Caki2 (cell line): ENCODE results near the gene GULP1. TPM values are rescaled to one million over a fixed set of nuclear protein-coding genes. Genes with fewer than 3 reads are reported as not detected.

Experiments
- DNase-seq: peaks from one replicate; pipeline ENCODE4 v3.0.0-alpha.2; 2015; ENCODE audit warnings: low read depth
- in situ Hi-C: cut with HindIII; loops from 2 replicates; pipeline ENCODE4 v1.10.0; 2016; ENCODE audit warnings: low sequenced_read_pairs, low pct_unique_long_range_greater_than_20kb, mixed read lengths
- total RNA-seq: library from RNA; depleted of rRNA; stranded (reverse); fragments of >200 nt; shearing (Covaris generic); gene quantifications from 2 replicates; pipeline ENCODE4 v1.2.3, GENCODE V29; 2014; ENCODE audit warnings: low replicate concordance

Gene GULP1
- total RNA-seq, 1 experiment from 2014 or later: 144 TPM

DNA sequence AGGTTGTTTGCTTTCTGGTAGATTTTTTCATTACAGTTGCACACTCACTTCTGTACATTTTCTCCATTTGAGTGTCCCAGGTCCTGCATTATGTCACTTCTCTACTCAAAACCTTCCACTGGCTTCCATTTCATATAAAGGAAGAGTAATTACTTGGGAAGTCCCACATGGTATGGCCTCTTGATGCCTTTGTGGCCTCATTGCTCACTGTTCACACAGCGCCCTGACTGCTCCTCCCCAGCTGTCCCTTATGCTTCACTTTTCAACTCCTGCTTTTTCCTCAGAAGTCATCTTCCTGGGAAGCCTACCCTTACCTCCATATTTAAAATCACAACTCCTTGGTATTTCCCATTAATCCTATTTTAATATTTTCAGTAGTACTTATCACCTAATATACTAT lies 24.7 kb downstream of the GULP1 start:
- DNase-seq: no peak
- in situ Hi-C loops: no loop called here

- no peak for DNase-seq
- in situ Hi-C loops: no loop called here
Measured at GRCh38 chr2:188316791-188317423, 25.2 kb downstream of the GULP1 start.

- no peak for DNase-seq
- in situ Hi-C loops: no loop called here
Measured at GRCh38 chr2:188318161-188318749, 26.6 kb downstream of the GULP1 start.

DNA sequence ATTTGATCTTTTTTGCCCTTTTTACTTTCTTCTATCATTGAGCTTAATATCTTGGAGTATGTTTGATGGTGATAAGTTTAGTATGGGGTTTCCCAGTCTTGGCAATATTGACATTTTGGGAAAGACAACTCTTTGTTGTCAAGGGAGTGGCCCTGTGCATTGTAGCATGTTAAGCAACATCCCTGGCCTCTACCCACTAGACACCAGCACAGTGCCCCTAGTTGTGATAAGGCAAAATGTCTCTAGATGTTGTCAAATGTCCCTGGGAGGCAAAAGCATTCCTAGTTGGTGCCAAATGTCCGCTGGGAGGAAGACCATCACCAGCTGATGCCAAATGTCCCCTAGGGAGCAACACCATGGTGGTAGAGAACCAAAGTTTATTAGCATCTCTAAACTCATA lies 28.2 kb downstream of the GULP1 start:
- DNase-seq: no peak
- in situ Hi-C loops: no loop called here

DNA sequence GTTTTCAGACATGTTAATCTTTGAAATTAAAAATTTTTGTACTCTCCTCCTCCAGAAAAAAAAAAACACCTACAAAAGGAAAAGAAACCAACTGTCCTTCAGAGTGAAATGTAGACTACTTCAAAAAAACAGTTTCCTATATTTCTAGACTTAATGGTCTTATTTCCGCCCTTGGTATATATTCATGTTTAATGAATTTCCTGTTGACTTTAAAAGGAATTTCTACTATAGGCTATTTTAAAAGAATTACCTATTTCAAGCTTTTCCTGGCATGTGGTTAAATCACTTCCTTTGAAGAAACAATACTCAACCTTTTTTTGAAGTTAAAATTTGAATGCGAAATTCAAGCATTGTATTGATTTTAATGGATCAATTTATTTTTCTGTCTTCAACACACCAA lies 29.2 kb downstream of the GULP1 start:
- DNase-seq: no peak
- in situ Hi-C loops: no loop called here

DNA sequence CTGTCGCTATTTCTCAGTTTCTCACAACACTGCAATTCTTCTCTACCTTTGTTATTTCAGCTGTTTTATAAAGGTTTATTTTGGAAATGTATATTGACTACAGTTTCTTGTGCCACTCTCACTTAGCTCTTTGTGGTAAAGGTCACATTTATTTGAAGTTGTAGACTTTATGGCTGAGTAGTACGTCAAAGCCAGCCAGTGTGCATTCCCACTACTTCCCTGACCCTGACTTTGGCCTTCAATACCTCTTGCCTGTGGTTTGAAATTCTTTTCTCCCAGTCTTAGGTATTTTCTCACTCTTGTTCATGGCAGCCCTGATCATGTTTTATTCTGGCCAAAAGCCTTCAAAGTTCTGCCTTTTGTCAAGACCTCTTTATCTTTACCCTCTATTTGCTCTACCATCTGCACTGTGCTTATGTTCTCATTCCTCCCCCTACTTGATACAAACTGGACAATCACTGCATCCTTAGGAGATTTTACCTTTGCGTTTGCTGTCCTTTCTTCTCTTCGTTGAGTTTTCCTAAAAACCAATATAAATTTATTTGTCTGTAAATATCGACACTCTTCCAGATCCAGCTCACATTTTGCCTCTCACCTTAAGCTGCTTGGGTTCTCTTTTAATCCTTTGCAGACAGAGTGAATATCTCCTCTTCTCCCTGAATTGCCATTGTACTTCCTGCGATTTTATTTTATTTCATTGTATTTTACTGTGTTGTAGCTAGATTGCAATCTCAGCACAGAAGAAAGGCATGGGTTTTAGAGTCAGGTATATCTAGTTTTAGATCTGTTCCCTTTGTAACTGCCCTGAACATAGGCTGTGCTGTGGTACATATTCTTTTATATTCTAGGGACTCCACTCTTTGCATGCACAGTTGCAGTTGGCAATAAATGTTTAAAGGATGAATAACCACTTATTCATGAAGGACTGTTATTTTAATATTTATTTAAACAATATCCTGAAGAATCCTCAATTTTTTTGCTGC lies 31.2 kb downstream of the GULP1 start:
- no peak for DNase-seq
- in situ Hi-C loops: no loop called here

DNA sequence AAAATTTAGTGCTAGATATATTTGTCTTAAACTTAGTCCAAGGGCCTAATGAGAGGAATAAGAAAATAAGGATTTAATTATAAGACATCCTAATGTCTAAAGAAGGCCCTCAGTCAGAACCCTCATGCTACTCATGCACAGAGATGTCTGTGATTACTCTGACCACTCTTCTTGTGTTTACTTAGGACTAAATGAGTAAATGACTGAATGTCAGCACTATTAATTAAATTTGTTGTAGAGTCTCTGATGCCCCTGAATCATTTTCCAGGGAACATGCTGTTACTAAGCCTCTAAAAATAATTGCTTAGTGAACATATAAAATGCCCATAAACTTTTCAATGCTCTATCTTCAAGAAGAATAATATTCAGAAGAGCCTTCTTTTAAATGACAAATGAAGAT lies 32.4 kb downstream of the GULP1 start:
- in situ Hi-C loops: no loop called here
- DNase-seq: no peak

- in situ Hi-C loops: no loop called here
- no peak for DNase-seq
Measured at GRCh38 chr2:188326290-188326668, 34.6 kb downstream of the GULP1 start.

GRCh38 chr2:188326669-188327301 lies 35.1 kb downstream of the GULP1 start:
- in situ Hi-C loops: no loop called here

DNA sequence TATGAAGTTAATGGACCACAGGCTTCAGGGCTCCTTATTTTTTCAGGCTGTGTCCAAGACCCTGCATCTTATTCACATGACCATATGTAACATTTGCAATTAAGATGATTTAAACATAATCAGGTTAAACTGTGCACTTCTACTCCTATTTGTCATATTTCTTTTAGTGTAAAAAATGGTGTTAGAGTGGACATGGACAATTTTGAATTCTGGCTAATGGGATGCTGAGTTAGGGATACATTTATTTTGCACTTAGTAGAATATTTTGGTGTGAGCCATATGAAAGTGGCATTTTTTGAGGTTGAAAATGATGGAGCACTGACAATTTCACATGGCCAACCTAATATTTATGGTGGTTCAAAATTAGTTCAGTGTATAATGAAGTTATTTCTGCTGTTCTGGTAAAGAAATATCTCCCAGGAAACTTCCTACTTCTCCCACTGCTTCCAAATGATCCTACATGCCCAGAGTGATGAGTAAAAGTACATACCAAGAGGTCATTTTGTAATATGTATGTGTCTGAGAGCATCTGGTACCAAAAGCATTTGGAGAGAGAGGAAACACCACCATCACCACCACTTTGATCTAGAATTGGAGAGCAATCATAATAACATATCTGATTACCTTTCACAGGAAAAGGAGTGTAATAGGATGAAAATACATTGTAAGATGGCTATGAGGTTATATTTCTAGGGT lies 36.0 kb downstream of the GULP1 start:
- in situ Hi-C loops: no loop called here

More at GRCh38 chr2:188326669-188327301, 35.1 kb downstream of the GULP1 start:
- DNase-seq: no peak

GRCh38 chr2:188328419-188328818 lies 36.7 kb downstream of the GULP1 start:
- DNase-seq: no peak
- in situ Hi-C loops: no loop called here

More for the DNA sequence above, 36.0 kb downstream of the GULP1 start:
- no peak for DNase-seq

GRCh38 chr2:188330316-188331053 lies 38.8 kb downstream of the GULP1 start:
- in situ Hi-C loops: no loop called here
- no peak for DNase-seq

DNA sequence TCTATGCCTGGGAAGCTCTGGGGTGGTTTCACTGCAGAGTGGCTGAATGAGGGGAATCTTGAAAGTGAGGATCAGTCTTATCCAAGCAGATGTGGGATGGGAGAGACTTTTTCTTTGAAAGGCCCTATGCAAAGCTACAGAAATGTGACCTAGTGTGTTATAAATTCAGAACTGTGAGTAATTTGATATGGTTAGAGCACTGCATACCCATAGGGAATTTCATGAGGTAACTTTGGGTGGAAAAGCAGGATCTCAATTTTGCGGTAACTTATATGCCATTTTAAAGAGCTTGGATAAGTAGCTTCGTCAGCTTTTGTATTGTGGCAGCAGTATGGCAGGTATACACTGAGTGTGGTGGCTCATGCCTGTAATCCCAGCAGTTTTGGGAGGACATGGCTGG lies 40.9 kb downstream of the GULP1 start:
- DNase-seq: no peak
- in situ Hi-C loops: no loop called here

GRCh38 chr2:188333751-188334524 lies 42.3 kb downstream of the GULP1 start:
- in situ Hi-C loops: no loop called here
- no peak for DNase-seq

DNA sequence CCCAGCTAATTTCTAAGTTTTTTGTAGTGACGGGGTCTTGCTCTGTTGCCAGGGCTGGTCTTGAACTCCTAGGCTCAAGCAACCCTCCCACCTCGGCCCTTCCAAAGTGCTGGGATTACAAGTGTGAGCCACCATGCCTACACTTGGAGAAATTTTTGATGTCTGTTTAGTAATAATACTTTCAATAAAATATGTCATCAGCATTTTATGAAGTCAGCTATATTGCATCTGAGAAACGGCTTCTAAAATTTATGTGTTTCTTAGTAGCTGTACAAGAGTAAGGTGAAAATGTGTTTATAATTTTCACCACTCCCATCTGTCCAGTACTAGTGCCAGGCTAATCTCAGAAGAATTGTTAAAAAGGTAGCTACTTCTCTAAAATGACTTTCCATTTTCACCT lies 46.8 kb downstream of the GULP1 start:
- in situ Hi-C loops: no loop called here
- no peak for DNase-seq

DNA sequence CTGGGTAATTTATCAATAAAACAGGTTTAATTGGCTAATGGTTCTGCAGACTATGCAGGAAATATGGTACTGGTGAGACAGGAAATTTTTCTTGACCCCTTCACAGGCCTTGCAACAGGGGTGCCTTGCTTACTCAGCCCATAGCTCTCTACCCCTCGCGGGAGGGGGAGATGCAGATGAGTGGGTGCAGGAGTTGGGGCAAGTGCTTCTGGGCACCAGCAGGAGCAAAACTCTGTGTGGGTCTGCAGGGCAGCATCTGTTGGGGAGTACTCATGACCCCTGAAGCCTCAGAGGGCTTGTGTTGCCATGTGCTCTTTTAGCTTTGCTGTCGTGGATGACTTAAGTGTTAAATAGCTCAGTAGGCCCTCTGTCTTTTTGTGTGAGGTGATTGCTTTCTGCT lies 48.6 kb downstream of the GULP1 start:
- in situ Hi-C loops: no loop called here
- DNase-seq: no peak

DNA sequence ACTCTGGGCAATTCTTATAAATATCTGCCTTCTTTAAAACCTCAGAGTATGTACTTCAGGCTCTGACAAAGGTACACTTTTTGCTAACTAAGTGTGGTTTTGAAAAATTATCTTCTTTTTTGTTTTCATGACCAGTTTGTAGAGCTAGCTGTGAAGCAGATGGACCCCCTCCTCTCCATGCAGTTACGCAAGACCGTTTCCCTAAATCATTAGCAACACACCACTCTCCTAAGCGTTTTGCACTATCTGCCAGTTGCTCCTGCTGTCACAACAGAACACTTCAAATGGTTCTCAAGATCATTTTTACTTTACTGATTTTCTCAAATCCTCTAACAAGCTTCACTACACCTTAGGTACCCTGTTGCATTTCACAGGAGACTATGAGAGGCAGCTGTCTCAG lies 53.3 kb downstream of the GULP1 start:
- in situ Hi-C loops: no loop called here

More for the DNA sequence above, 53.3 kb downstream of the GULP1 start:
- DNase-seq: no peak
